Measurements from ENCODE around the gene CDHR1. TPM values are rescaled to one million over a fixed set of nuclear protein-coding genes. Genes with fewer than 3 reads are reported as not detected.

The CDHR1 gene
- total and polyA plus RNA-seq, 2 of the 8 experiments (the other 6 are each of a cell fraction or from before 2014, with no cell fraction given): 3.9 to 10.5 TPM

DNA sequence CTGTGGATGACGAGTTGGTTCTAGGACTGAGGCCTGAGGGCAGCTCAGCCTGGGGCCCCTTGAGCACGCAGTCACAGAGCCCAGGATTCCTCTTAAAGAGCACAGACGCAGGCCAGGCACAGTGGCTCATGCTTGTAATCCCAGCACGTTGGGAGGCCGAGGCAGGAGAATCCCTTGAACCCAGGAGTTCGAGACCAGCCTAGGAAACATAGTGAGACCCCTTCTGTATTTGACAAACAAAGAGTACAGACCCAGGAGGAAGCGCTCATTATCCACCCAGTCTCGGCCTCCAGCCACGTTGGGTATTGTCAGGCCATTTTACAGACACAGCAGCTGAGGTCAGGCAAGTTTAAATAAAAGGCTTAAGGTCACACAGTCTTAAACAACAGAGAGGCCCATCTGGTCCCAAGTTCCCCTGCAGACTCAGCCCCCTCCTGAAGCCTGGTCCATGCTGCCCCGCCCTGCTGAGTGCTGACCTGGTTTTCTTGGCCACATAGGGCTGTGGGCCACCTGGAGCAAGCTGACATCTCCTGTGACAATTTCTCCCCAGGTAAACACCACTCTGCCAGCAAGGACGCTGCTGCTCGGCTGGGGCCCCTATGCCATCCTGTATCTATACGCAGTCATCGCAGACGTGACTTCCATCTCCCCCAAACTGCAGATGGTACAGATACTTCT is 63.1 kb downstream of the CDHR1 start:
- TF ChIP-seq TAF7 (optimal IDR thresholded peaks at IDR 0.05; ENCODE audit: borderline replicate concordance, low read depth, low read length): no peak
- no peak for TF ChIP-seq KDM4A (IDR thresholded peaks at IDR 0.05; ENCODE audit: low read depth, low read length, severe bottlenecking)
- no peak for TF ChIP-seq HDAC6 (IDR thresholded peaks at IDR 0.05; ENCODE audit: low read depth, low read length)
- no peak for TF ChIP-seq RNF2 (IDR thresholded peaks at IDR 0.05; ENCODE audit: borderline replicate concordance, low read depth, low read length, missing control alignments, poor library complexity, severe bottlenecking)
- no peak for TF ChIP-seq MAFK (IDR thresholded peaks at IDR 0.05; ENCODE audit: low read depth, low read length)
- TF ChIP-seq SAP30 (IDR thresholded peaks at IDR 0.05; ENCODE audit: insufficient read depth, insufficient replicate concordance, low read length): no peak
- Histone ChIP-seq H3K4ac (replicated peaks; ENCODE audit: insufficient read length, low read depth, low read length) (no peak overlapping the region), H2BK20ac (ENCODE audit: low read length) (no peak overlapping the region), H3K23me2 (ENCODE audit: low read depth, low read length) (no peaks in the 10 kb centered on the region), H3K4me1 (replicated peaks in 1 of 4; ENCODE audit: control insufficient read depth in 3 of 4, insufficient read depth in 4 of 4, low read length in 3 of 4) (no peaks in the 10 kb centered on the region), H2AK5ac (ENCODE audit: low read depth, low read length) (no peak overlapping the region), H4K20me1 (replicated peaks in 1 of 2; ENCODE audit: control insufficient read depth in 1 of 2, insufficient read depth in 2 of 2, low read length in 2 of 2) (no peaks in the 10 kb centered on the region), H3K9ac (replicated peaks in 1 of 4; ENCODE audit: extremely low read depth in 1 of 4, low read depth in 3 of 4, low read length in 3 of 4) (no peak overlapping the region), H3K4me3 (ENCODE audit: extremely low read depth in 1 of 4, insufficient read depth in 2 of 4, low read depth in 3 of 4, low read length in 4 of 4) (no peak overlapping the region), H3K23ac (ENCODE audit: insufficient read length) (no peak overlapping the region), H3K36me3 (ENCODE audit: control insufficient read depth in 2 of 4, insufficient read depth in 4 of 4, low read length in 3 of 4) (no peaks in the 10 kb centered on the region), H3K4me2 (ENCODE audit: insufficient read depth in 1 of 2, low read depth in 2 of 2, low read length in 2 of 2) (no peak overlapping the region), H2BK15ac (ENCODE audit: low read length) (no peak overlapping the region), H2BK5ac (ENCODE audit: low read depth, low read length) (no peak overlapping the region), H3K79me2 (ENCODE audit: control insufficient read depth in 1 of 2, insufficient read depth in 2 of 2, low read length in 2 of 2) (no peaks in the 10 kb centered on the region), H3K56ac (replicated peaks; ENCODE audit: insufficient read length, low read depth, low read length) (no peak overlapping the region), H3K18ac (ENCODE audit: extremely low read depth, low read length) (no peak overlapping the region), H4K8ac (ENCODE audit: extremely low read depth, insufficient read depth, low read length) (peak overlapping the region; percentile 22; the same call in 1 of the 2 replicates), H3K9me3 (ENCODE audit: insufficient read depth in 2 of 2, low read depth in 1 of 2, low read length in 1 of 2) (peaks cover 0 to 4% of the 10 kb centered on the region in 2 experiments; a peak in 1 of 4 replicates), H3K27me3 (replicated peaks in 1 of 4; ENCODE audit: control insufficient read depth in 3 of 4, extremely low read depth in 1 of 4, insufficient read depth in 3 of 4, low read length in 3 of 4) (peaks cover 0 to 8% (median 8%) of the 10 kb centered on the region in 4 experiments; a peak in 6 of 7 replicates), H3K79me1 (ENCODE audit: low read depth, low read length) (no peaks in the 10 kb centered on the region), H2AFZ (ENCODE audit: low read length) (no peak overlapping the region), H3K27ac (ENCODE audit: low read depth, low read length) (no peak overlapping the region), H2BK12ac (ENCODE audit: low read depth, low read length) (no peak overlapping the region), H3K14ac (ENCODE audit: insufficient read length) (no peak overlapping the region), H4K91ac (replicated peaks; ENCODE audit: insufficient read length, low read length) (no peak overlapping the region), H2BK120ac (replicated peaks; ENCODE audit: low read depth, low read length) (no peak overlapping the region), H4K5ac (ENCODE audit: insufficient read length, low read depth, low read length) (no peak overlapping the region)
- CTCF ChIA-PET (ENCODE audit: partially characterized antibody): interaction anchor here (0.6 to 15.5 kb wide), 37 partner anchors 9 to 800 kb away, joined by 3 to 558 read pairs (median 4); partner anchors contain the start of genes LRIT1, LRIT2 and RGR
- POLR2A ChIA-PET (ENCODE audit: partially characterized antibody): interaction anchor here (1.2 kb wide), 1 partner anchor 10 kb away, joined by 3 read pairs; no protein-coding TSS in a partner anchor
- DNase-seq (ENCODE audit: low read depth in 1 of 2, low spot score in 2 of 2) (no peak), FAIRE-seq (no peak)
- WGBS, 2 experiments (ENCODE audit: extremely low coverage in 1 of 2, insufficient coverage in 1 of 2, insufficient read length in 1 of 2, insufficient replicate concordance in 2 of 2, low coverage in 1 of 2, low lambda C conversion rate in 2 of 2, missing lambda C conversion rate in 1 of 2): 82% methylated on average over 15 of the region's 15 CpGs; no CpG with 5 or more reads in 1 of the 2 experiments

Measured in H1 (cell line).